WTC11 (cell line): ENCODE data around the gene SLC22A13. TPM values are rescaled to one million over a fixed set of nuclear protein-coding genes. Genes with fewer than 3 reads are reported as not detected.

ENCODE experiments used
- ATAC-seq: fragments of 200-7000 bp; cut with Tn5 transposase; 2 replicates; pipeline ENCODE4 v1.10.0; 2021; ENCODE audit warnings: mild to moderate bottlenecking, moderate library complexity
- CTCF ChIA-PET: fragments of 300-600 bp; sonication (Branson Sonifier 250); formaldehyde crosslinking; loops from one replicate; lab custom pipeline; 2021; ENCODE audit warnings: antibody characterized with exemption; lab: Charles Lee
- POLR2A ChIA-PET: fragments of 350-600 bp; sonication (Branson Sonifier 250); formaldehyde crosslinking; loops from one replicate; lab custom pipeline; 2021; ENCODE audit warnings: antibody characterized with exemption; lab: Charles Lee
- DNase-seq: peaks from one replicate; pipeline ENCODE4 v3.0.0; 2021; ENCODE audit warnings: low spot score
- H3K27ac Mint-ChIP-seq: 2 replicates; pipeline ENCODE4 v1.8.0; 2021; ENCODE audit warnings: mixed read lengths
- H3K27me3 Mint-ChIP-seq: 2 replicates; pipeline ENCODE4 v1.8.0; 2021; ENCODE audit warnings: low read depth, mild to moderate bottlenecking, moderate library complexity, mixed read lengths
- H3K36me3 Mint-ChIP-seq: 2 replicates; pipeline ENCODE4 v1.8.0; 2021; ENCODE audit warnings: mixed read lengths
- H3K4me1 Mint-ChIP-seq: 2 replicates; pipeline ENCODE4 v1.8.0; 2022; ENCODE audit warnings: mixed read lengths
- H3K4me3 Mint-ChIP-seq: 2 replicates; pipeline ENCODE4 v1.8.0; 2021; ENCODE audit warnings: mild to moderate bottlenecking, moderate library complexity, mixed read lengths
- H3K9me3 Mint-ChIP-seq: 2 replicates; pipeline ENCODE4 v1.8.0; 2021; ENCODE audit warnings: mixed read lengths
- ATF1 ChIP-seq: sonication (generic); formaldehyde crosslinking; IDR thresholded peaks from 2 replicates; pipeline ENCODE4 v1.8.1; 2023; ENCODE audit warnings: mild to moderate bottlenecking, moderate library complexity, missing genetic modification reagents
- FOXP1 ChIP-seq: sonication (generic); formaldehyde crosslinking; IDR thresholded peaks from 2 replicates; pipeline ENCODE4 v1.8.0; 2022; ENCODE audit warnings: missing genetic modification reagents, mild to moderate bottlenecking, moderate library complexity, borderline replicate concordance
- ZNF219 ChIP-seq: sonication (generic); formaldehyde crosslinking; IDR thresholded peaks from 2 replicates; pipeline ENCODE4 v1.8.0; 2023; ENCODE audit warnings: missing genetic modification reagents, mild to moderate bottlenecking, borderline replicate concordance
- ZNF232 ChIP-seq: sonication (generic); formaldehyde crosslinking; IDR thresholded peaks from 2 replicates; pipeline ENCODE4 v1.8.0; 2022; ENCODE audit warnings: mild to moderate bottlenecking, missing genetic modification reagents
- total RNA-seq: library from RNA; stranded (reverse); gene quantifications from 3 replicates; pipeline ENCODE4 v1.2.3, GENCODE V29; 2021
- TF ChIP-seq, protein P1 (sequence below): sonication (generic); formaldehyde crosslinking; IDR thresholded peaks from 2 replicates; pipeline ENCODE4 v1.8.1; 2022; ENCODE audit warnings: mild to moderate bottlenecking, missing genetic modification reagents, moderate library complexity, borderline replicate concordance
- TF ChIP-seq, protein P2 (sequence below): sonication (generic); formaldehyde crosslinking; IDR thresholded peaks from 2 replicates; pipeline ENCODE4 v1.8.0; 2023; ENCODE audit warnings: missing genetic modification reagents
- TF ChIP-seq, protein P3 (sequence below): sonication (generic); formaldehyde crosslinking; IDR thresholded peaks from 2 replicates; pipeline ENCODE4 v1.8.0; 2023; ENCODE audit warnings: mild to moderate bottlenecking, missing genetic modification reagents
- TF ChIP-seq, protein P4 (sequence below): sonication (generic); formaldehyde crosslinking; IDR thresholded peaks from 2 replicates; pipeline ENCODE4 v1.8.1; 2023; ENCODE audit warnings: mild to moderate bottlenecking, missing genetic modification reagents, moderate library complexity
- TF ChIP-seq, protein P5 (sequence below): sonication (generic); formaldehyde crosslinking; conservative IDR thresholded peaks from 2 replicates; pipeline ENCODE4 v1.8.1; 2022; ENCODE audit warnings: mild to moderate bottlenecking, missing genetic modification reagents
- TF ChIP-seq, protein P6 (sequence below): fragments of 250-450 bp; sonication (Bioruptor Pico); IDR thresholded peaks from 2 replicates; pipeline ENCODE4 v1.9.0; 2021; ENCODE audit warnings: mild to moderate bottlenecking
- TF ChIP-seq, protein P7 (sequence below): fragments of 250-450 bp; sonication (Bioruptor Pico); IDR thresholded peaks from 2 replicates; pipeline ENCODE4 v2.1.2; 2022; ENCODE audit warnings: mild to moderate bottlenecking, moderate library complexity
- TF ChIP-seq, protein P8 (sequence below): sonication (generic); formaldehyde crosslinking; IDR thresholded peaks from 2 replicates; pipeline ENCODE4 v1.8.0; 2022; ENCODE audit warnings: missing genetic modification reagents

Gene SLC22A13
- total RNA-seq, 1 experiment from 2014 or later = 0.42 TPM

DNA sequence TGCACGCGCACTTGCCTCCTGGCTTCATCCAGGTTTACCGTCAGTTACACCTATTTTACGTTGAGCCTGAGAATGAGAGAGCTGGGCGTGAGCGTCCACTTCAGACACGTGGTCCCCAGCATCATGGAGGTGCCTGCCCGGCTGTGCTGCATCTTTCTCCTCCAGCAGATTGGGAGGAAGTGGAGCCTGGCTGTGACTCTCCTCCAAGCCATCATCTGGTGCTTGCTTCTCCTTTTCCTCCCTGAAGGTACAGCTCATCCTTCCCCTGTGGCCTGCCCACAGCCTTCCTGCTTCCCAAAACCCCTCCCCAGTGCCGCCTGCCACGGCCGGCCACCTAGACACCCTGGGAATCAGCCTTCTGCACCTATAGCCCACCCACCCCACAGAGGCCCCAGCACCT is 48.1 kb downstream of the SLC22A13 start (continued):
- TF ChIP-seq ZNF219 (CRISPR knock-in tag) (no peak), FOXP1 (CRISPR knock-in tag) (no peak), ATF1 (CRISPR knock-in tag) (no peak)
- TF ChIP-seq, protein P1, sequence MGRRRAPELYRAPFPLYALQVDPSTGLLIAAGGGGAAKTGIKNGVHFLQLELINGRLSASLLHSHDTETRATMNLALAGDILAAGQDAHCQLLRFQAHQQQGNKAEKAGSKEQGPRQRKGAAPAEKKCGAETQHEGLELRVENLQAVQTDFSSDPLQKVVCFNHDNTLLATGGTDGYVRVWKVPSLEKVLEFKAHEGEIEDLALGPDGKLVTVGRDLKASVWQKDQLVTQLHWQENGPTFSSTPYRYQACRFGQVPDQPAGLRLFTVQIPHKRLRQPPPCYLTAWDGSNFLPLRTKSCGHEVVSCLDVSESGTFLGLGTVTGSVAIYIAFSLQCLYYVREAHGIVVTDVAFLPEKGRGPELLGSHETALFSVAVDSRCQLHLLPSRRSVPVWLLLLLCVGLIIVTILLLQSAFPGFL (CRISPR knock-in tag) = no peak
- TF ChIP-seq, protein P2, sequence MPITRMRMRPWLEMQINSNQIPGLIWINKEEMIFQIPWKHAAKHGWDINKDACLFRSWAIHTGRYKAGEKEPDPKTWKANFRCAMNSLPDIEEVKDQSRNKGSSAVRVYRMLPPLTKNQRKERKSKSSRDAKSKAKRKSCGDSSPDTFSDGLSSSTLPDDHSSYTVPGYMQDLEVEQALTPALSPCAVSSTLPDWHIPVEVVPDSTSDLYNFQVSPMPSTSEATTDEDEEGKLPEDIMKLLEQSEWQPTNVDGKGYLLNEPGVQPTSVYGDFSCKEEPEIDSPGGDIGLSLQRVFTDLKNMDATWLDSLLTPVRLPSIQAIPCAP (CRISPR knock-in tag) = no peak
- TF ChIP-seq, protein P3, sequence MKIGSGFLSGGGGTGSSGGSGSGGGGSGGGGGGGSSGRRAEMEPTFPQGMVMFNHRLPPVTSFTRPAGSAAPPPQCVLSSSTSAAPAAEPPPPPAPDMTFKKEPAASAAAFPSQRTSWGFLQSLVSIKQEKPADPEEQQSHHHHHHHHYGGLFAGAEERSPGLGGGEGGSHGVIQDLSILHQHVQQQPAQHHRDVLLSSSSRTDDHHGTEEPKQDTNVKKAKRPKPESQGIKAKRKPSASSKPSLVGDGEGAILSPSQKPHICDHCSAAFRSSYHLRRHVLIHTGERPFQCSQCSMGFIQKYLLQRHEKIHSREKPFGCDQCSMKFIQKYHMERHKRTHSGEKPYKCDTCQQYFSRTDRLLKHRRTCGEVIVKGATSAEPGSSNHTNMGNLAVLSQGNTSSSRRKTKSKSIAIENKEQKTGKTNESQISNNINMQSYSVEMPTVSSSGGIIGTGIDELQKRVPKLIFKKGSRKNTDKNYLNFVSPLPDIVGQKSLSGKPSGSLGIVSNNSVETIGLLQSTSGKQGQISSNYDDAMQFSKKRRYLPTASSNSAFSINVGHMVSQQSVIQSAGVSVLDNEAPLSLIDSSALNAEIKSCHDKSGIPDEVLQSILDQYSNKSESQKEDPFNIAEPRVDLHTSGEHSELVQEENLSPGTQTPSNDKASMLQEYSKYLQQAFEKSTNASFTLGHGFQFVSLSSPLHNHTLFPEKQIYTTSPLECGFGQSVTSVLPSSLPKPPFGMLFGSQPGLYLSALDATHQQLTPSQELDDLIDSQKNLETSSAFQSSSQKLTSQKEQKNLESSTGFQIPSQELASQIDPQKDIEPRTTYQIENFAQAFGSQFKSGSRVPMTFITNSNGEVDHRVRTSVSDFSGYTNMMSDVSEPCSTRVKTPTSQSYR (CRISPR knock-in tag) = no peak
- TF ChIP-seq, protein P4, sequence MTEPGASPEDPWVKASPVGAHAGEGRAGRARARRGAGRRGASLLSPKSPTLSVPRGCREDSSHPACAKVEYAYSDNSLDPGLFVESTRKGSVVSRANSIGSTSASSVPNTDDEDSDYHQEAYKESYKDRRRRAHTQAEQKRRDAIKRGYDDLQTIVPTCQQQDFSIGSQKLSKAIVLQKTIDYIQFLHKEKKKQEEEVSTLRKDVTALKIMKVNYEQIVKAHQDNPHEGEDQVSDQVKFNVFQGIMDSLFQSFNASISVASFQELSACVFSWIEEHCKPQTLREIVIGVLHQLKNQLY (CRISPR knock-in tag) = no peak
- TF ChIP-seq, protein P5, sequence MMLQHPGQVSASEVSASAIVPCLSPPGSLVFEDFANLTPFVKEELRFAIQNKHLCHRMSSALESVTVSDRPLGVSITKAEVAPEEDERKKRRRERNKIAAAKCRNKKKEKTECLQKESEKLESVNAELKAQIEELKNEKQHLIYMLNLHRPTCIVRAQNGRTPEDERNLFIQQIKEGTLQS = no peak

DNA sequence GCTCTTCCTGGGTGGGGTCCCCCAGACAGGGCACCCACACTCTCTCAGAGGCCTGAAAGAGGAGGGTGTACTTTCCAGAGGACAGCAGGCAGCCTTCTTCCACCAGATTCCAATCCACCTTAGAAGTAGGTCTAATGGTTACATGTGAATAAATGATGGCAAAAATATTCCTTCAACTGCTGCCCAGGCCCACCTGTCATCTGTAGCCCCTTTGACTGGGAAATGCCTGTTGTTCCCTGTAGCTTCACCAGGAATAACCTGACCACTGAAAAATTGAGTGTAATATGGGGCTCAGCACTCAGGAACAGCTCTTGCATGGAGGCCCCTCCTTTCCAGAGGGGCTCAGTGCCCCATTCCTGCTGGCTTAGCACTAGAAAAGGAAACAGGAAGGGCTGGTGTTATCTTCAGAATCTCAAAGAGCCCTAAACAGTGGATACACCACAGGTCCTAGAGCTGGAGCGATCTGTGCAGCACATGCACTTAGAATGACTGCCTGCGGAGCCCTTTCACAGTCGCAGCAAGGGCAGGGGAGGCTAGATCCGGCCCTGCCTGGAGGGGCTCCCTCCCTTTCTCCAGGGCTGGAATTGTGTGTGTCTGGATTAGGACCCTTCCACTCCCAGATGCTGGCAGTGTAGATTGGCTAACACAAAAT is 48.6 kb downstream of the SLC22A13 start:
- Mint-ChIP-seq H3K4me3 (no peak overlapping the region), H3K36me3 (no peaks in the 10 kb centered on the region), H3K27me3 (no peaks in the 10 kb centered on the region), H3K9me3 (no peaks in the 10 kb centered on the region), H3K4me1 (peaks cover 6% of the 10 kb centered on the region; the same call in 1 of the 2 replicates), H3K27ac (no peak overlapping the region)
- ChIA-PET POLR2A (no interaction called here), CTCF (no interaction called here)
- DNase-seq = no peak
- peak; percentile 80 for ATAC-seq
- TF ChIP-seq, protein P6, sequence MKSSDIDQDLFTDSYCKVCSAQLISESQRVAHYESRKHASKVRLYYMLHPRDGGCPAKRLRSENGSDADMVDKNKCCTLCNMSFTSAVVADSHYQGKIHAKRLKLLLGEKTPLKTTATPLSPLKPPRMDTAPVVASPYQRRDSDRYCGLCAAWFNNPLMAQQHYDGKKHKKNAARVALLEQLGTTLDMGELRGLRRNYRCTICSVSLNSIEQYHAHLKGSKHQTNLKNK (CRISPR knock-in tag) = no peak

DNA sequence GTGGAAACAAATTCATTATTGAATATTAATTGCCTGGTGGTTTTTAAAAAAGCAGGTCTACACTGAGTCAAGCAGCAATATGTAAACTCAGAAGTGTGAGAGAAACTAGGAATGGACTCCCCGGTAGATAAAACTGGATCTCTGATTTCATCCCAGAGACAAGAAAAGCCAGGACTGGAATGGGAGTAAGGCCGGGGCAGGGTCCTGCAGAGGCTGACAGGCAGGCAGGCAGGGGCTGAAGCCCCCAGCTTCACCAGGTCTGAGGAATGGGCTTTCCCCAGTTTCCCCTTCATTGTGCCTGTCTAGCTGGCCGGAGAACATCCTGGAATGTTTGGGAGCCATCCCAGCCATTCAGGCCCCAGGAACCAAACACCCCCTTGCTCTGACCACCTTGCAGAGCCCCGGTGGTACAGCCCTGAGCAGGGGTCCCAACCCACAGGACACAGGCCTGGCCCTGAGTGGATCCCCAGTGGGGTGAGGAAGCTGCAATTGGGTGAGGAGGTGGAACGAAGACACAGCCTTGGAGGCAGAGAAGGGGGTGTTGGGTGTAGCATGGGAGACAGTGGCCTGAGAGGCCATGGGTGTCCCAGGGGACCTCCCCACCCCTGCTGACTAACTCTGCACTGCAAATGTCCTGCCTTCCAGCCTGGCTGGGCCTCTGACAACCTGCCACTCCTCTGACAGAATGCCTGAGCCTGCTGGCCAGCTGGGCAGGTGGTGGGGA is 49.3 kb downstream of the SLC22A13 start:
- POLR2A ChIA-PET = no interaction called here
- Mint-ChIP-seq H3K36me3 (no peaks in the 10 kb centered on the region), H3K9me3 (no peaks in the 10 kb centered on the region), H3K27ac (no peak overlapping the region), H3K27me3 (no peaks in the 10 kb centered on the region), H3K4me3 (no peak overlapping the region), H3K4me1 (peaks cover 6% of the 10 kb centered on the region; the same call in 1 of the 2 replicates)
- ATAC-seq (peak; percentile 27), DNase-seq (no peak)
- TF ChIP-seq, protein P7, sequence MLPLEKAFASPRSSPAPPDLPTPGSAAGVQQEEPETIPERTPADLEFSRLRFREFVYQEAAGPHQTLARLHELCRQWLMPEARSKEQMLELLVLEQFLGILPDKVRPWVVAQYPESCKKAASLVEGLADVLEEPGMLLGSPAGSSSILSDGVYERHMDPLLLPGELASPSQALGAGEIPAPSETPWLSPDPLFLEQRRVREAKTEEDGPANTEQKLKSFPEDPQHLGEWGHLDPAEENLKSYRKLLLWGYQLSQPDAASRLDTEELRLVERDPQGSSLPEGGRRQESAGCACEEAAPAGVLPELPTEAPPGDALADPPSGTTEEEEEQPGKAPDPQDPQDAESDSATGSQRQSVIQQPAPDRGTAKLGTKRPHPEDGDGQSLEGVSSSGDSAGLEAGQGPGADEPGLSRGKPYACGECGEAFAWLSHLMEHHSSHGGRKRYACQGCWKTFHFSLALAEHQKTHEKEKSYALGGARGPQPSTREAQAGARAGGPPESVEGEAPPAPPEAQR = no peak
- TF ChIP-seq ZNF232 (CRISPR knock-in tag) = no peak
- TF ChIP-seq, protein P8, sequence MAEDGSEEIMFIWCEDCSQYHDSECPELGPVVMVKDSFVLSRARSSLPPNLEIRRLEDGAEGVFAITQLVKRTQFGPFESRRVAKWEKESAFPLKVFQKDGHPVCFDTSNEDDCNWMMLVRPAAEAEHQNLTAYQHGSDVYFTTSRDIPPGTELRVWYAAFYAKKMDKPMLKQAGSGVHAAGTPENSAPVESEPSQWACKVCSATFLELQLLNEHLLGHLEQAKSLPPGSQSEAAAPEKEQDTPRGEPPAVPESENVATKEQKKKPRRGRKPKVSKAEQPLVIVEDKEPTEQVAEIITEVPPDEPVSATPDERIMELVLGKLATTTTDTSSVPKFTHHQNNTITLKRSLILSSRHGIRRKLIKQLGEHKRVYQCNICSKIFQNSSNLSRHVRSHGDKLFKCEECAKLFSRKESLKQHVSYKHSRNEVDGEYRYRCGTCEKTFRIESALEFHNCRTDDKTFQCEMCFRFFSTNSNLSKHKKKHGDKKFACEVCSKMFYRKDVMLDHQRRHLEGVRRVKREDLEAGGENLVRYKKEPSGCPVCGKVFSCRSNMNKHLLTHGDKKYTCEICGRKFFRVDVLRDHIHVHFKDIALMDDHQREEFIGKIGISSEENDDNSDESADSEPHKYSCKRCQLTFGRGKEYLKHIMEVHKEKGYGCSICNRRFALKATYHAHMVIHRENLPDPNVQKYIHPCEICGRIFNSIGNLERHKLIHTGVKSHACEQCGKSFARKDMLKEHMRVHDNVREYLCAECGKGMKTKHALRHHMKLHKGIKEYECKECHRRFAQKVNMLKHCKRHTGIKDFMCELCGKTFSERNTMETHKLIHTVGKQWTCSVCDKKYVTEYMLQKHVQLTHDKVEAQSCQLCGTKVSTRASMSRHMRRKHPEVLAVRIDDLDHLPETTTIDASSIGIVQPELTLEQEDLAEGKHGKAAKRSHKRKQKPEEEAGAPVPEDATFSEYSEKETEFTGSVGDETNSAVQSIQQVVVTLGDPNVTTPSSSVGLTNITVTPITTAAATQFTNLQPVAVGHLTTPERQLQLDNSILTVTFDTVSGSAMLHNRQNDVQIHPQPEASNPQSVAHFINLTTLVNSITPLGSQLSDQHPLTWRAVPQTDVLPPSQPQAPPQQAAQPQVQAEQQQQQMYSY (CRISPR knock-in tag) = peak; percentile 94
- CTCF ChIA-PET = no interaction called here
